Osteoblast (primary cell): ENCODE measurements around the gene SPO11. TPM values are rescaled to one million over a fixed set of nuclear protein-coding genes. Genes with fewer than 3 reads are reported as not detected.

ENCODE experiments used
- DNase-seq: peaks from one replicate; pipeline ENCODE4 v3.0.0; 2011; ENCODE audit warnings: low spot score, mixed read lengths; ENCODE audit not compliant: insufficient read length; ENCODE audit errors: missing footprints
- H2AFZ ChIP-seq: 2 replicates; pipeline ENCODE4 v1.6.0; 2011; ENCODE audit warnings: mild to moderate bottlenecking, low read length
- H3K27ac ChIP-seq: 2 replicates; pipeline ENCODE4 v1.5.1; 2011; ENCODE audit warnings: mild to moderate bottlenecking, low read depth, low read length, moderate library complexity
- H3K27me3 ChIP-seq: 2 replicates; pipeline ENCODE4 v1.6.0; 2012; ENCODE audit warnings: mild to moderate bottlenecking, control low read depth, inconsistent platforms, low read length, moderate library complexity; ENCODE audit not compliant: insufficient read depth
- H3K36me3 ChIP-seq: 2 replicates; pipeline ENCODE4 v1.5.1; 2011; ENCODE audit warnings: mild to moderate bottlenecking, low read length, control low read depth, moderate library complexity; ENCODE audit not compliant: insufficient read depth
- H3K4me1 ChIP-seq: 2 replicates; pipeline ENCODE4 v1.5.1; 2011; ENCODE audit warnings: mild to moderate bottlenecking, low read length, control low read depth, moderate library complexity; ENCODE audit not compliant: insufficient read depth
- H3K4me2 ChIP-seq: 2 replicates; pipeline ENCODE4 v1.6.0; 2011; ENCODE audit warnings: mild to moderate bottlenecking, low read length; ENCODE audit not compliant: insufficient read depth
- H3K4me3 ChIP-seq: fragments of 200-600 bp; sonication (generic); 3 replicates; pipeline ENCODE4 v1.5.1; 2012; ENCODE audit warnings: mild to moderate bottlenecking, low read length, inconsistent platforms; ENCODE audit not compliant: insufficient read depth
- H3K79me2 ChIP-seq: 2 replicates; pipeline ENCODE4 v1.6.0; 2012; ENCODE audit warnings: mild to moderate bottlenecking, low read length, control low read depth, inconsistent platforms; ENCODE audit not compliant: insufficient read depth
- H3K9me3 ChIP-seq: 2 replicates; pipeline ENCODE4 v1.5.1; 2011; ENCODE audit warnings: low read depth, low read length, control low read depth
- H4K20me1 ChIP-seq: 2 replicates; pipeline ENCODE4 v1.6.0; 2012; ENCODE audit warnings: mild to moderate bottlenecking, low read length, control low read depth; ENCODE audit not compliant: insufficient read depth
- CTCF ChIP-seq: IDR thresholded peaks from 2 replicates; pipeline ENCODE4 v1.5.1; 2011; ENCODE audit warnings: mild to moderate bottlenecking, low read depth, low read length, moderate library complexity; ENCODE audit errors: extremely low read depth
- total RNA-seq: library from RNA; depleted of rRNA; stranded (reverse); fragments of >200 nt; gene quantifications from 2 replicates; pipeline ENCODE4 v1.2.3, GENCODE V29; 2012

The SPO11 gene
- total RNA-seq, 1 donor, result not detected

GRCh38 chr20:57287901-57288300, 41.7 kb upstream of the SPO11 start:
- H3K27me3 ChIP-seq, result peaks cover 7% of the 10 kb centered on the region

GRCh38 chr20:57288651-57289277, 40.8 kb upstream of the SPO11 start:
- peak; percentile 53 for DNase-seq
- H3K27me3 ChIP-seq, result peaks cover 5% of the 10 kb centered on the region
- H4K20me1 ChIP-seq, result no peaks in the 10 kb centered on the region
- H3K36me3 ChIP-seq, result no peaks in the 10 kb centered on the region
- no peak overlapping the region for H3K4me3 ChIP-seq
- no peak overlapping the region for H3K4me2 ChIP-seq
- no peak overlapping the region for H2AFZ ChIP-seq
- H3K4me1 ChIP-seq, result no peaks in the 10 kb centered on the region
- no peak overlapping the region for H3K27ac ChIP-seq
- H3K9me3 ChIP-seq, result no peaks in the 10 kb centered on the region
- H3K79me2 ChIP-seq, result no peaks in the 10 kb centered on the region
- no peak for TF ChIP-seq CTCF

More at GRCh38 chr20:57287901-57288300, 41.7 kb upstream of the SPO11 start:
- no peaks in the 10 kb centered on the region for H3K36me3 ChIP-seq
- H3K4me2 ChIP-seq, result no peak overlapping the region
- H3K9me3 ChIP-seq, result no peaks in the 10 kb centered on the region
- DNase-seq, result no peak
- no peaks in the 10 kb centered on the region for H3K4me1 ChIP-seq
- no peaks in the 10 kb centered on the region for H3K79me2 ChIP-seq
- H2AFZ ChIP-seq, result no peak overlapping the region
- H3K4me3 ChIP-seq, result no peak overlapping the region
- H3K27ac ChIP-seq, result no peak overlapping the region
- H4K20me1 ChIP-seq, result no peaks in the 10 kb centered on the region
- TF ChIP-seq CTCF, result no peak

GRCh38 chr20:57289391-57290177, 40.0 kb upstream of the SPO11 start:
- TF ChIP-seq CTCF, result no peak
- H3K4me2 ChIP-seq, result no peak overlapping the region
- no peaks in the 10 kb centered on the region for H3K79me2 ChIP-seq
- no peak overlapping the region for H2AFZ ChIP-seq
- DNase-seq, result no peak
- no peaks in the 10 kb centered on the region for H3K9me3 ChIP-seq
- H3K4me1 ChIP-seq, result no peaks in the 10 kb centered on the region
- no peak overlapping the region for H3K27ac ChIP-seq
- H4K20me1 ChIP-seq, result no peaks in the 10 kb centered on the region
- H3K4me3 ChIP-seq, result no peak overlapping the region
- H3K27me3 ChIP-seq, result peaks cover 5% of the 10 kb centered on the region
- H3K36me3 ChIP-seq, result no peaks in the 10 kb centered on the region

- no peak overlapping the region for H3K27ac ChIP-seq
- TF ChIP-seq CTCF, result no peak
- peak; percentile 45 for DNase-seq
- peaks cover 5% of the 10 kb centered on the region for H3K27me3 ChIP-seq
- no peak overlapping the region for H3K4me3 ChIP-seq
- no peaks in the 10 kb centered on the region for H3K9me3 ChIP-seq
- H4K20me1 ChIP-seq, result no peaks in the 10 kb centered on the region
- no peaks in the 10 kb centered on the region for H3K79me2 ChIP-seq
- H3K36me3 ChIP-seq, result no peaks in the 10 kb centered on the region
- no peaks in the 10 kb centered on the region for H3K4me1 ChIP-seq
- H3K4me2 ChIP-seq, result no peak overlapping the region
- H2AFZ ChIP-seq, result no peak overlapping the region
These were observed 39.5 kb upstream of the SPO11 start for GRCh38 chr20:57290178-57290484.
